Measurements from ENCODE around the gene DCAF5.

DNA sequence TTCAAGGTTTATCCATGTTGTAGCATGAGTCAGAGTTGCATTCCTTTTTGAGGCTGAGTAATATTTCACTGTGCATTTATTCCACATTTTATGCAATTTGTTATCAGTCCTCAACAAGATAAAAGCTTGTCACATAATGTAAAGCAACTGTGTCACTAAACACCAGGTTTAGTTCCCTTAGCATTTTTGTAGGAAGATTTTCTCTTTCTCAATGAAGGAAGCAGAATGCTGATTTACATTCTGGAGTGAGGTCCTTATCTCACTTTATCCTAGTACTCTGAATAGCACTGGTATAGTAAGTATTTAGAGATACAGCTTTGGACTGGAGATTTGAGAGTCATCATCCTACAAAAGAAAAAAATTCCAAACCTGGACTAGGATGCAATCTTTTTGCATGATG is 28.6 kb upstream of the DCAF5 start:
- TF ChIP-seq, protein P1, sequence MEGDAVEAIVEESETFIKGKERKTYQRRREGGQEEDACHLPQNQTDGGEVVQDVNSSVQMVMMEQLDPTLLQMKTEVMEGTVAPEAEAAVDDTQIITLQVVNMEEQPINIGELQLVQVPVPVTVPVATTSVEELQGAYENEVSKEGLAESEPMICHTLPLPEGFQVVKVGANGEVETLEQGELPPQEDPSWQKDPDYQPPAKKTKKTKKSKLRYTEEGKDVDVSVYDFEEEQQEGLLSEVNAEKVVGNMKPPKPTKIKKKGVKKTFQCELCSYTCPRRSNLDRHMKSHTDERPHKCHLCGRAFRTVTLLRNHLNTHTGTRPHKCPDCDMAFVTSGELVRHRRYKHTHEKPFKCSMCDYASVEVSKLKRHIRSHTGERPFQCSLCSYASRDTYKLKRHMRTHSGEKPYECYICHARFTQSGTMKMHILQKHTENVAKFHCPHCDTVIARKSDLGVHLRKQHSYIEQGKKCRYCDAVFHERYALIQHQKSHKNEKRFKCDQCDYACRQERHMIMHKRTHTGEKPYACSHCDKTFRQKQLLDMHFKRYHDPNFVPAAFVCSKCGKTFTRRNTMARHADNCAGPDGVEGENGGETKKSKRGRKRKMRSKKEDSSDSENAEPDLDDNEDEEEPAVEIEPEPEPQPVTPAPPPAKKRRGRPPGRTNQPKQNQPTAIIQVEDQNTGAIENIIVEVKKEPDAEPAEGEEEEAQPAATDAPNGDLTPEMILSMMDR (conservative IDR thresholded peaks at IDR 0.05 in 1 of 2, IDR thresholded peaks at IDR 0.05 in 1 of 2; ENCODE audit: extremely low read depth in 1 of 2, insufficient read depth in 1 of 2, low read depth in 1 of 2, low read length in 2 of 2): no peak
- TF ChIP-seq EZH2 (IDR thresholded peaks at IDR 0.05; ENCODE audit: borderline replicate concordance, low read length): no peak
